Measurements from ENCODE around the gene UGGT2.

DNA sequence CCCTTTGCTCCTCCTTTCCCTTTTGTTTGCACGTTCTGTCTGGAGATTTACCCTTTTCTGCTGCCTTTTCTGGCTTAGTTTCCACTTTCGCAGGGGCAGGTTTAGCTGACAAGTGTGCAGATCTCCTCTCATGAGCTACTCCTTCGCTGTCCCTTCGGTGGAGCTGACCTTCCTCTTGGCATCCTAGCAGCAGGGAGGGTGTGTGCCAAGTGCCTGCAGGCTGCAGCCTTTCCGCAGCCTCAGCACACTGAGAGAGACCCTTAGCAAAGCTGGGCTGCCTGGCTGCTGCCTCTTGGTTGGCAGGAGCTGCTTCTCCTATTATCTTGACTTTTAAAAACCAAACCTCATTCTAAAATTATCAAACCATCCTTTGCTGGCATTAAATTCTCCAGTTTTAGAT is 243.8 kb downstream of the UGGT2 start:
- TF ChIP-seq POLR2A (IDR thresholded peaks at IDR 0.05) (no peak), POLR2AphosphoS5 (IDR thresholded peaks at IDR 0.05; ENCODE audit: insufficient read depth in 1 of 2, low read depth in 1 of 2) (no peak)
